ENCODE measurements around the gene MIB1. TPM values are rescaled to one million over a fixed set of nuclear protein-coding genes. Genes with fewer than 3 reads are reported as not detected.

Gene MIB1
- total and polyA plus RNA-seq, 5 experiments from 2014 or later, result 3.8 to 21.5 (median 7.1) TPM

- DNase-seq, result no peak
- peaks cover 0 to 4% (median 0%) of the 10 kb centered on the region in 9 donors for H3K9me3 Mint-ChIP-seq
- H3K4me1 Mint-ChIP-seq, result no peaks in the 10 kb centered on the region
- POLR2A ChIA-PET, result no interaction called here
- peaks cover 4 to 21% (median 15%) of the 10 kb centered on the region in 5 donors for H3K27me3 Mint-ChIP-seq
- no peak overlapping the region for H3K27ac Mint-ChIP-seq
- no peak overlapping the region for H3K4me3 Mint-ChIP-seq
- no peak for ATAC-seq
- H3K36me3 Mint-ChIP-seq, result no peaks in the 10 kb centered on the region
Measured at GRCh38 chr18:21911551-21911950, 171.0 kb downstream of the MIB1 start.

GRCh38 chr18:21912339-21913239, 172.0 kb downstream of the MIB1 start:
- no peak for DNase-seq
- no peak for ATAC-seq
- Mint-ChIP-seq H3K27ac (no peak overlapping the region), H3K4me1 (no peaks in the 10 kb centered on the region), H3K9me3 (peaks cover 0 to 4% (median 0%) of the 10 kb centered on the region in 9 donors), H3K27me3 (peaks cover 2 to 21% (median 15%) of the 10 kb centered on the region in 5 donors), H3K4me3 (no peak overlapping the region), H3K36me3 (no peaks in the 10 kb centered on the region)
- POLR2A ChIA-PET, result no interaction called here

GRCh38 chr18:21914739-21915319, 174.2 kb downstream of the MIB1 start:
- H3K9me3 Mint-ChIP-seq, result peaks cover 0 to 23% (median 10%) of the 10 kb centered on the region in 9 donors
- H3K4me1 Mint-ChIP-seq, result no peaks in the 10 kb centered on the region
- H3K27me3 Mint-ChIP-seq, result peaks cover 4 to 21% (median 12%) of the 10 kb centered on the region in 5 donors
- no peak overlapping the region for H3K4me3 Mint-ChIP-seq
- POLR2A ChIA-PET, result no interaction called here
- DNase-seq (no peak), ATAC-seq (no peak)
- no peak overlapping the region for H3K27ac Mint-ChIP-seq
- H3K36me3 Mint-ChIP-seq, result peaks cover 0 to 16% (median 0%) of the 10 kb centered on the region in 3 donors

- POLR2A ChIA-PET, result no interaction called here
- no peak for ATAC-seq
- H3K36me3 Mint-ChIP-seq, result peaks cover 0 to 16% (median 0%) of the 10 kb centered on the region in 3 donors
- H3K27ac Mint-ChIP-seq, result no peak overlapping the region
- H3K4me1 Mint-ChIP-seq, result no peaks in the 10 kb centered on the region
- DNase-seq, result no peak
- H3K27me3 Mint-ChIP-seq, result peaks cover 2 to 15% (median 12%) of the 10 kb centered on the region in 5 donors
- H3K9me3 Mint-ChIP-seq, result peaks cover 0 to 23% (median 10%) of the 10 kb centered on the region in 9 donors
- H3K4me3 Mint-ChIP-seq, result no peak overlapping the region
Measured at GRCh38 chr18:21915546-21915945, 175.0 kb downstream of the MIB1 start.

- Mint-ChIP-seq H3K4me1 (no peaks in the 10 kb centered on the region), H3K36me3 (peaks cover 0 to 16% (median 0%) of the 10 kb centered on the region in 3 donors), H3K9me3 (peaks cover 2 to 23% (median 11%) of the 10 kb centered on the region in 9 donors), H3K4me3 (no peak overlapping the region), H3K27ac (no peak overlapping the region), H3K27me3 (peaks cover 2 to 12% (median 9%) of the 10 kb centered on the region in 5 donors)
- no peak for DNase-seq
- POLR2A ChIA-PET, result no interaction called here
- no peak for ATAC-seq
Measured at GRCh38 chr18:21916594-21916993, 176.0 kb downstream of the MIB1 start.

- H3K27ac Mint-ChIP-seq, result no peak overlapping the region
- H3K4me1 Mint-ChIP-seq, result no peaks in the 10 kb centered on the region
- ATAC-seq (no peak), DNase-seq (no peak)
- peaks cover 0 to 16% (median 0%) of the 10 kb centered on the region in 3 donors for H3K36me3 Mint-ChIP-seq
- no peak overlapping the region for H3K4me3 Mint-ChIP-seq
- peaks cover 2 to 23% (median 11%) of the 10 kb centered on the region in 9 donors for H3K9me3 Mint-ChIP-seq
- POLR2A ChIA-PET, result no interaction called here
- H3K27me3 Mint-ChIP-seq, result peaks cover 2 to 13% (median 9%) of the 10 kb centered on the region in 5 donors
Measured at GRCh38 chr18:21918693-21919092, 178.1 kb downstream of the MIB1 start.

Other genes with a start within 250 kb of the MIB1 start
- gene ESCO1, start 140.1 kb upstream of the MIB1 start, total RNA-seq, result 10 to 100 TPM; 32.3 to 33.0 TPM
- 1 to 10 TPM; 5.7 to 9.0 (median 7.5) TPM for gene ESCO1, start 140.1 kb upstream of the MIB1 start, polyA plus RNA-seq
- gene SNRPD1, start 128.5 kb upstream of the MIB1 start, total RNA-seq, result 10 to 100 TPM; 30.1 to 31.3 TPM
- gene SNRPD1, start 128.5 kb upstream of the MIB1 start, polyA plus RNA-seq, result 10 to 100 TPM; 70.1 to 83.6 (median 78.5) TPM
- gene ABHD3, start 36.0 kb upstream of the MIB1 start, total RNA-seq, result 10 to 100 TPM; 50.4 to 52.0 TPM
- gene ABHD3, start 36.0 kb upstream of the MIB1 start, polyA plus RNA-seq, result 10 to 100 TPM; 16.2 to 20.7 (median 19.7) TPM